GM21619 (cell line): Measurements from ENCODE around the gene GPR157.
"Not testable (repeated sequence)": the region's sequence is repeated elsewhere in the genome, so short reads cannot be mapped to it uniquely, and the experiment has no call there.

ENCODE experiments used
- ATAC-seq: cut with Tn5 transposase; IDR thresholded peaks from one replicate; pipeline ENCODE4 v1.9.1; 2021; ENCODE audit not compliant: unreplicated experiment

Gene GPR157

GRCh38 chr1:9120312-9120958, 8.5 kb downstream of the GPR157 start:
- ATAC-seq: no peak

GRCh38 chr1:9119745-9120144, 9.2 kb downstream of the GPR157 start:
- ATAC-seq: peak; percentile 40

GRCh38 chr1:9118186-9118585, 10.7 kb downstream of the GPR157 start:
- no peak for ATAC-seq

GRCh38 chr1:9115351-9116205, 13.3 kb downstream of the GPR157 start:
- no peak for ATAC-seq

GRCh38 chr1:9112961-9113880, 15.7 kb downstream of the GPR157 start:
- no peak for ATAC-seq

GRCh38 chr1:9111957-9112356, 16.9 kb downstream of the GPR157 start:
- no peak for ATAC-seq

- ATAC-seq: no peak
Measured at GRCh38 chr1:9111357-9111691, 17.6 kb downstream of the GPR157 start.

- ATAC-seq: peak; percentile 44
Measured at GRCh38 chr1:9110669-9111356, 18.1 kb downstream of the GPR157 start.

- no peak for ATAC-seq
Measured at GRCh38 chr1:9108056-9108665, 20.7 kb downstream of the GPR157 start.

- ATAC-seq: no peak
Measured at GRCh38 chr1:9107136-9107535, 21.8 kb downstream of the GPR157 start.

GRCh38 chr1:9106286-9106685, 22.6 kb downstream of the GPR157 start:
- no peak for ATAC-seq

GRCh38 chr1:9105336-9105867, 23.5 kb downstream of the GPR157 start:
- no peak for ATAC-seq

GRCh38 chr1:9101510-9102146, 27.3 kb downstream of the GPR157 start:
- no peak for ATAC-seq

GRCh38 chr1:9100471-9101043, 28.3 kb downstream of the GPR157 start:
- no peak for ATAC-seq

GRCh38 chr1:9099555-9099954, 29.3 kb downstream of the GPR157 start:
- ATAC-seq: no peak

GRCh38 chr1:9097947-9098705, 30.8 kb downstream of the GPR157 start:
- no peak for ATAC-seq

GRCh38 chr1:9095818-9096217, 33.1 kb downstream of the GPR157 start:
- ATAC-seq: no peak

- not testable (repeated sequence) for ATAC-seq
Measured at GRCh38 chr1:9093996-9094595, 34.8 kb downstream of the GPR157 start.
